Smooth muscle cell (in vitro differentiated cells): Measurements from ENCODE around the gene ADAP1. TPM values are rescaled to one million over a fixed set of nuclear protein-coding genes. Genes with fewer than 3 reads are reported as not detected.

Experiments used
- DNase-seq: peaks from one replicate; lab custom pipeline; 2025; ENCODE audit not compliant: unreplicated experiment; lab: John Stamatoyannopoulos, UW
- H2AFZ ChIP-seq: fragments of 200-600 bp; sonication (generic); 2 replicates; pipeline ENCODE4 v1.6.0; 2016; ENCODE audit warnings: antibody characterized with exemption, low read depth, mild to moderate bottlenecking
- H3F3A ChIP-seq: fragments of 200-600 bp; sonication (generic); 2 replicates; pipeline ENCODE4 v1.6.0; 2017; ENCODE audit warnings: antibody characterized with exemption, low read depth
- H3K27ac ChIP-seq: fragments of 200-600 bp; sonication (generic); 2 replicates; pipeline ENCODE4 v1.5.1; 2016; ENCODE audit warnings: low read depth, mild to moderate bottlenecking
- H3K27me3 ChIP-seq: fragments of 200-600 bp; sonication (generic); 2 replicates; pipeline ENCODE4 v1.6.1; 2016; ENCODE audit warnings: low read depth, mild to moderate bottlenecking
- H3K36me3 ChIP-seq: fragments of 200-600 bp; sonication (generic); 2 replicates; pipeline ENCODE4 v1.5.1; 2016; ENCODE audit warnings: low read depth
- H3K4me1 ChIP-seq: fragments of 200-600 bp; sonication (generic); 2 replicates; pipeline ENCODE4 v1.5.1; 2016; ENCODE audit warnings: low read depth
- H3K4me2 ChIP-seq: fragments of 200-600 bp; sonication (generic); 2 replicates; pipeline ENCODE4 v1.6.0; 2016; ENCODE audit warnings: mild to moderate bottlenecking
- H3K4me3 ChIP-seq: fragments of 200-600 bp; sonication (generic); 2 replicates; pipeline ENCODE4 v1.5.1; 2016; ENCODE audit warnings: mild to moderate bottlenecking
- H3K79me2 ChIP-seq: fragments of 200-600 bp; sonication (generic); 2 replicates; pipeline ENCODE4 v1.6.0; 2016; ENCODE audit warnings: low read depth, mild to moderate bottlenecking
- H3K9ac ChIP-seq: fragments of 200-600 bp; sonication (generic); 2 replicates; pipeline ENCODE4 v1.6.0; 2016; ENCODE audit warnings: low read depth
- H3K9me3 ChIP-seq: fragments of 200-600 bp; sonication (generic); replicated peaks from 2 replicates; pipeline ENCODE4 v1.5.1; 2016; ENCODE audit warnings: low read depth
- H4K20me1 ChIP-seq: fragments of 200-600 bp; sonication (generic); 2 replicates; pipeline ENCODE4 v1.6.0; 2016; ENCODE audit warnings: low read depth
- CTCF ChIP-seq: fragments of 200-600 bp; sonication (generic); IDR thresholded peaks from 2 replicates; pipeline ENCODE4 v1.5.1; 2017; ENCODE audit warnings: borderline replicate concordance, mild to moderate bottlenecking, antibody characterized with exemption; ENCODE audit not compliant: insufficient read depth, poor library complexity, severe bottlenecking
- WGBS: methylation state at CpG from one replicate; pipeline ENCODE4 v1.1.7; 2016; ENCODE audit warnings: low lambda C conversion rate; 5-methylcytosine and 5-hydroxymethylcytosine counted together
- polyA plus RNA-seq: library from polyadenylated mRNA; unstranded; fragments of >200 nt; fragmentation: Nextera tagmentation; extraction: Ambion mirVana; gene quantifications from 2 replicates; pipeline ENCODE4 v1.2.1, GENCODE V29; 2016
- total RNA-seq: library from RNA; depleted of rRNA; stranded (reverse); fragments of >200 nt; gene quantifications from 2 replicates; pipeline ENCODE4 v1.2.3, GENCODE V29; 2014

The ADAP1 gene
- total and polyA plus RNA-seq, 2 experiments from 2014 or later = 1.3 to 2.0 TPM

GRCh38 chr7:968205-969105 is 14.0 kb upstream of the ADAP1 start:
- WGBS = 96% methylated on average over 24 of the region's 24 CpGs
- Histone ChIP-seq H3K9me3 (no peaks in the 10 kb centered on the region), H3K9ac (no peak overlapping the region), H4K20me1 (peaks cover 88% of the 10 kb centered on the region), H3K36me3 (peaks cover 5% of the 10 kb centered on the region), H3K4me3 (no peak overlapping the region), H3K27ac (no peak overlapping the region), H3K4me1 (no peaks in the 10 kb centered on the region), H2AFZ (no peak overlapping the region), H3K4me2 (no peak overlapping the region), H3K27me3 (no peaks in the 10 kb centered on the region), H3K79me2 (peaks cover 25% of the 10 kb centered on the region), H3F3A (no peaks in the 10 kb centered on the region)
- DNase-seq = no peak
- no peak for TF ChIP-seq CTCF

- peaks cover under 1% of the 10 kb centered on the region for H3K36me3 ChIP-seq
- H3K4me3 ChIP-seq = no peak overlapping the region
- H3K4me2 ChIP-seq = no peak overlapping the region
- DNase-seq = no peak
- H3K27me3 ChIP-seq = no peaks in the 10 kb centered on the region
- no peak overlapping the region for H3K9ac ChIP-seq
- no peaks in the 10 kb centered on the region for H3K4me1 ChIP-seq
- H3K9me3 ChIP-seq = no peaks in the 10 kb centered on the region
- no peak overlapping the region for H3K27ac ChIP-seq
- peaks cover 16% of the 10 kb centered on the region for H3K79me2 ChIP-seq
- 95% methylated on average over 39 of the region's 39 CpGs for WGBS
- peaks cover 79% of the 10 kb centered on the region for H4K20me1 ChIP-seq
- H3F3A ChIP-seq = no peaks in the 10 kb centered on the region
- no peak for TF ChIP-seq CTCF
- no peak overlapping the region for H2AFZ ChIP-seq
These were observed 13.0 kb upstream of the ADAP1 start for GRCh38 chr7:967361-968082.

- no peak for TF ChIP-seq CTCF
- Histone ChIP-seq H4K20me1 (peaks cover 68% of the 10 kb centered on the region), H3K9ac (no peak overlapping the region), H3K9me3 (no peaks in the 10 kb centered on the region), H2AFZ (no peak overlapping the region), H3K79me2 (peaks cover 7% of the 10 kb centered on the region), H3K4me1 (no peaks in the 10 kb centered on the region), H3K27ac (no peak overlapping the region), H3K4me3 (no peak overlapping the region), H3F3A (no peaks in the 10 kb centered on the region), H3K4me2 (no peak overlapping the region), H3K27me3 (no peaks in the 10 kb centered on the region), H3K36me3 (no peaks in the 10 kb centered on the region)
- DNase-seq = no peak
- 89% methylated on average over 22 of the region's 22 CpGs for WGBS
These were observed 12.0 kb upstream of the ADAP1 start for GRCh38 chr7:966291-967069.
